GM12801 (cell line): ENCODE results near the gene INHBA.

Experiments
- TF ChIP-seq, protein P1 (sequence below): IDR thresholded peaks from one replicate; pipeline ENCODE4 v1.5.1; 2011; ENCODE audit warnings: control low read depth; ENCODE audit not compliant: insufficient read length; ENCODE audit errors: extremely low read depth

INHBA gene

DNA sequence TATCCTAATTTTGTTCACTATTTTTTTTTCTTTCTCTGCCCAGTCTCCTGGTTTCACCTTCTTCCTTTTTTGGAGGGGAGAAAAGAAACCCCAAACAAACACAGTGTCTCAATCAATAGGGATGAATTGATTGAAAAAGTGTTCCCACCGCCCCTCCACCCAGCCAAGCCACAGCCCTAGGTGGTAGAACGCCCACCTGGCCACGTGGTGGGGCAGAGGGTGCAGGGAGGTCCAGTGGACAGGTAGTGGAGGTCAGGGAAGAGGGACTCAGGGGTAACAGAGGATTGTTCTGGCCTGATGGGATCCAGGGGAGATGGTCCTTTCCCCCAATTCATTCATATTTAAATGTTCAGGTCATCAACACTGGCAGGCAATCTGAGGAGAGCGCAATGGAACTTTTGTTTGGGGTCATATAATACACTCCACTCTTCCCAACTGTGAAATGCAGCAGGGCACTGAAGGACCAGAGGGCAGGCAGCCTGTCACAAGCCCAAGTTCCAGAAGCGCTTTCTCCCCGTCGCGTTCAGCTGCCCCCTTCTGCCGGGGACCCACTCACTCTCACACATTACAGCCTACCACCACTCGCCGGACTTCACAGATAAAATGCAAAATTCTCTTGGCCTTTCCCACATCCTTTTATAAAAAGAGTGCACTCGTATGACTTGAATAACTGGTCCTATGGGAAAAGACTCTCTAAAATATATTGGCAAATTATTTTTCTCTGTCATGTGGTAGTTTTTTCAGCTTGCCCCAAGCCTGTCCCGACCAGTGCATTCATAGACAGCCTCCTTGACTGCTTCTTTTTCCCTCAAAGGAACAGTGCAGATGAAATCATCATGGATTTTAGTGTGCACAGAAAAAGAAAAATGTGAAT, 1.6 kb downstream of the INHBA start:
- TF ChIP-seq, protein P1, sequence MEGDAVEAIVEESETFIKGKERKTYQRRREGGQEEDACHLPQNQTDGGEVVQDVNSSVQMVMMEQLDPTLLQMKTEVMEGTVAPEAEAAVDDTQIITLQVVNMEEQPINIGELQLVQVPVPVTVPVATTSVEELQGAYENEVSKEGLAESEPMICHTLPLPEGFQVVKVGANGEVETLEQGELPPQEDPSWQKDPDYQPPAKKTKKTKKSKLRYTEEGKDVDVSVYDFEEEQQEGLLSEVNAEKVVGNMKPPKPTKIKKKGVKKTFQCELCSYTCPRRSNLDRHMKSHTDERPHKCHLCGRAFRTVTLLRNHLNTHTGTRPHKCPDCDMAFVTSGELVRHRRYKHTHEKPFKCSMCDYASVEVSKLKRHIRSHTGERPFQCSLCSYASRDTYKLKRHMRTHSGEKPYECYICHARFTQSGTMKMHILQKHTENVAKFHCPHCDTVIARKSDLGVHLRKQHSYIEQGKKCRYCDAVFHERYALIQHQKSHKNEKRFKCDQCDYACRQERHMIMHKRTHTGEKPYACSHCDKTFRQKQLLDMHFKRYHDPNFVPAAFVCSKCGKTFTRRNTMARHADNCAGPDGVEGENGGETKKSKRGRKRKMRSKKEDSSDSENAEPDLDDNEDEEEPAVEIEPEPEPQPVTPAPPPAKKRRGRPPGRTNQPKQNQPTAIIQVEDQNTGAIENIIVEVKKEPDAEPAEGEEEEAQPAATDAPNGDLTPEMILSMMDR: no peak

DNA sequence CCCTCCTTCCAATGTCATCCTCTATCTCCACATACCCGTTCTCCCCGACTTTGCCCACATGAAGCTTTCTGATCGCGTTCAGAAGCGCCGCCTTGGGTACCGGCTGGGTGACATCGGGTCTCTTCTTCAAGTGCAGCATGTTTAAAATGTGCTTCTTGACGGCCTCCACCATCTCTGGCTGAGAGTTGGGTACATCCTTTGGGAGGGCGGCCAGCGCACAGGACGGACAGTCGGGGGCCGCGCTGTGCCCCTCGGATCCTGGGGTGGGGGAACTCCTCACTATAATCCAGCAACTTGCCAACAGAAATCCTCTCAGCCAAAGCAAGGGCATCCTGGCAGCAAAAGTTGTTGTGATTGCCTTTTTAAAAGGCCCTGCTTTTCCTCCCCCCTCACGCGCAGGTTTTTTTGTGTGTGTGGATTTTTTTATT, 2.8 kb downstream of the INHBA start:
- TF ChIP-seq, protein P1: no peak

DNA sequence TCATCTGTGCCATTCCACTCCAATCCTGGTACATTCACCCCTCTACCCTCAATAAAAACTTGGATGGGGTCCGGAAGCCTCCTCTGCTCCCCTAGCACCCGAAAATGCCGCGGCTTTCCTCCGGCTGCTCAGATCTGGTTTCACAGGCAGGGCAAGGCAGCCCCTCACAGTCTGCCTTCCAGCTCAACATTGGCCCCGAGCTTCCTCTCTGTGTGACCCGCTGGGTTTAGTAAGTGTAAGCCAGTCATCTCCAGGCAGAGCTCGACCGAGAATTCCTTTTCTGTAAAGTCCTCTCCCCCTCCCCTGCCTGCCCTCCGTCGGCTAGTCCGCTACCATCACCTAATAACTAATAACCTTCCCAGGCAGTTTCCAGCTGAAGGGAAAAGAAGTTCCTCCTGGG, 3.4 kb downstream of the INHBA start:
- TF ChIP-seq, protein P1: no peak

DNA sequence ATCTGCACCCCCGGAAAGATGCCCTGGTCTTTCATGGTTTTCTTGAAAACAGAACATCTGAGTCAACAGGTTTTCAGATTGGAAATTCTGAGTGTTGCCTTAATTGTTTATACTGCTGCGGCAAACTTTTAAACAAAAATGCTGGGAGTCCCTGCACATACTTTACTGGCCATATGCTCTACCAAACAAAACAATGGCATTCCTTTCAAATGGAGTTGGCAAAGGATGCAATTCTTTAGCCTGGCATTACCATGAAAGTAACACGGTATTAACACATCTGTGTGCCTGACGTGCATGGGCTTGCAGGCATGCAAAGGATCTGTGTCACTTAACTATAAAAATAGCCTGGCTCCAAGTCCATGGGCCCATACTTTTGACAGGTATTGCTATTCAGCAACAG, 4.2 kb downstream of the INHBA start:
- TF ChIP-seq, protein P1: no peak

DNA sequence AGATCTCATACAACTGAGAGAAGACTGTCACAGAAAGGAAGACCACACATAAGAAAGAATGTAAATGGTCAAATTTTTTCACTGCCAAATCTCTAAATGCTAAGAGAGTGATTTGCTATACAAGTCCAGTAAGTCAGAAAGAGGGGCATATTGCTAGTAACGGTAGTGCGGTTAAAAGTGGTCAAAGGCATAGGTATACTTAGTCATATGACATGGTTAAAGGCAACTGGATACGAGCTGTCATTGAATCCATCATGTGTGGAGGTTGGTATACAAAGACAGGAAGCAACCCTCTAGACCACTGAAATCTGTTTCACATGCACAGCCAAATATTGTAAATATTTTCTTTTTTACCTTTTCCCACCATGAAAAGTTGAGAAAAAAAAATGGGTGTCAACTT, 4.8 kb downstream of the INHBA start:
- TF ChIP-seq, protein P1: no peak

DNA sequence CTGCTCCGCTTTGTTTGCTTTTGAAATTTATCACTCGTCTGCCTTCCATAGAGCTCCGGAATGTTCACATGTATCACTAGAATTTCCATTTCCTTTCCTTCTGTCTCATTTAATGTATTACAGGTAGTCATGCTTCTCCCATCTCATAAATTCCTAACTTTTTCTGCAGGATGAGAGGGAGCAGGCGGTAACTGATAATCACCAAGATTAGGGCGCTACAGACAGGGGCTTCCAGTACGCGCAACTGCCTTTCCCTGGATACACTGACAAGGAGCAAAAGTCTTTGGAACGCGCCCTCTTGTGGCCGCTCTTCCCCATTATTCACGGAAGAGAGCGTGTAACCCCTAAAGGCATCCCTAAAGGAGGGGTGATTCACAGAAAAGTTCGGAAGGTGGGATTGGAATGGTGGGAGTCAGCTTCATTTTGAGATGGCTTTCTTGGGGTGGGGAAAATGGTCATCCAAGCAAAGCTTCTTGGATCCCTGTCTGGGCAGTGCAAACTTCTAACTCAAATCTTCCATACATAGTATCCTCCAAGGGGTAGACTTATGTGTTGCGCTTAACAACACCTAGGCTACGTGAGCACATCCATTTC, 6.5 kb downstream of the INHBA start:
- TF ChIP-seq, protein P1: no peak

DNA sequence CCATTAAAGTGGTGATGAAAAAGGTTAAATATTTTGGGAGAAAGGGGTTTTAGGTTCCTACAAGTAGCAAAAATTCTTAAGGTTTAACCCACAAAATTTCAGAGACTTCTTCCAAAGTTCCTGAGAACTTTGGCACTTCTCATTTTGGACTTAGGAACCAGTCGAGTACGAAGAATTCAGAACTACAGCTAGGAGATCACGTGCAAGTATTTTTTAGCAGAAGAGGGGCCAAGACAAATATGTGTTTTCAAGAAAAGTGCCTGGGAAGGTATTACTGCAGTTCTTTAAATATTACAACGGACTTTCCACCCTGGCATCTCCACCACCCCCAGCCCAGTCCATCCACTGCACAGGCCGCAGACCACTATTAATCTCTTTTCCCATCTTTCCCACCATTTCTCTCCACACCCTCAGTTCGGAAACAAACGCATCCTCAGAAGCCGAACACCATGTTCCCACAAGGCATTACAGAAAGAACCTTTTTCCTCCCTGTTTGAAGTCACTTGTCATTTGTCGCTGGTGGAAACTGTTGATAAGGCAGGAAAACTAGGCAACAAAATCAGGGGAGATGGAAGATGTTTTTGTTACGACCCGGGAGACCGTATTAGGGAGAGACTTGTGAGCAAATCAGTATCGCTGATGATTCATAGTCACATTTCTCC, 7.1 kb downstream of the INHBA start:
- TF ChIP-seq, protein P1: no peak
